Fibroblast of peridontal ligament (primary cell): ENCODE data around the gene EVI5.
A peak's percentile ranks its signal among the peaks of the same experiment; 100 is the strongest.
"Not testable (repeated sequence)": the region's sequence is repeated elsewhere in the genome, so short reads cannot be mapped to it uniquely, and the experiment has no call there.

Experiments
- DNase-seq: peaks from one replicate; pipeline ENCODE4 v3.0.0-alpha.2; 2010; ENCODE audit errors: extremely low read depth

Gene EVI5

DNA sequence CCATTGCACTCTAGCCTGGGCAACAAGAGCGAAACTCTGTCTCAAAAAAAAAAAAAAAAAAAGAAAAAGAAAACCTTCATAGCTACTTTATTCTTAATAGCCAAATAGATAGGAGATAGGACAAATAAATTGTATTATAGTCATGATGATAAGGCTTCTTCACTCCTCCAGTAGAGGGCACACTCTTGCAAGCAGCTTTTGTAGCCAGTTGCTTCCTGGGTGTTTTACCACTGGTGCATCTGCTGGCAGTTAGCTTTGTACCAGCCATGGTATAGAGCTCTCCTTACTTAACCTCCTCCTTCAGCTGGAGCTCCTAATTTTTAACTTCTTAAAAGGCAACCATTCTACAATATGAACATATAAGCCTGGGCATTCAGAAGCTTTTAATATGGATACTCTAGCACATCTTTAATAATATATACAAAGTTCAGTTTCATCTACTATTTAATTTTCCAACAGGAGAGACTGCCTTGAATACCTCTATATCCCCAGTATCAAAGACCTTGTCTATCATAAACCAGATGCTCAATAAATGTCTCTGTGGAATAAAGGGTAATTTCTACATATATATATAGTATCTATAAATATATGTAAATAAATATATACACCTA lies 35.8 kb downstream of the EVI5 start:
- peak; percentile 79 for DNase-seq

DNA sequence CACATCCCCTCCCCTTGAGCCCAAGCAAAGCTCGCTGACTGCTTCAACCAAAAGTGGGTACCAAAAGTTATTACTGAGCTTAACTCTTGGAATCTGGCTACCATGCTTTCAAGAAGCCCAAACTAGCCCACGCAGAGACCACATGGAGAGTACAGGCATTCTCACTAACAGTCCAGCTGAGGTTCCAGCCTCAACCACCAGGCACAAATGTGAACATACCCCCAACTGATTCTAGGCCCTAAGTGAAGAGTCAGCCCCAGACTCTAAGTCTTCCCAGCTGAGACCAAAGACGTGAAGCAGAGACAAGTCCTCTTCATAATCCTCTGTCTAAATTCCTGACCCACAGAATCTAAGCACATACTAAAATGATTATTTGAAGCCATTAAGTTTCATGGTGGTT lies 36.8 kb downstream of the EVI5 start:
- no peak for DNase-seq

DNA sequence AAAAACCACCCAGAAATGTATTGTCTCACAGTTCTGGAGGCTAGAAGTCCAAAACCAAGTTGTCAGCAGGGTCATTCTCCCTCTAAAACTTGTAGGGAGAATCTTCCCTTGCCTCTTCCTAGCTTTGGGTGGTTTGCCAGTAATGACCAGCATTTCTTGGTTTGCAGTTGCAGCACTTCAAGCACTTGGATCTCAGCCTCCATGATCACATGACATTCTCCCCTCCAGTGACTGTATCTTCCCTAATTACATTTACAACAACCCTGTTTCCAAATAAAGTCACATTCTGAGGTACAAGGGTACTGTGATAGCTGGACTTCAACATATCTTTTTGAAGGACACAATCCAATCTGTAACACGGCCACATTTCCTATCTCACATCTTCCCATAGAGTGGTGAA lies 37.2 kb downstream of the EVI5 start:
- peak; percentile 67 for DNase-seq

DNA sequence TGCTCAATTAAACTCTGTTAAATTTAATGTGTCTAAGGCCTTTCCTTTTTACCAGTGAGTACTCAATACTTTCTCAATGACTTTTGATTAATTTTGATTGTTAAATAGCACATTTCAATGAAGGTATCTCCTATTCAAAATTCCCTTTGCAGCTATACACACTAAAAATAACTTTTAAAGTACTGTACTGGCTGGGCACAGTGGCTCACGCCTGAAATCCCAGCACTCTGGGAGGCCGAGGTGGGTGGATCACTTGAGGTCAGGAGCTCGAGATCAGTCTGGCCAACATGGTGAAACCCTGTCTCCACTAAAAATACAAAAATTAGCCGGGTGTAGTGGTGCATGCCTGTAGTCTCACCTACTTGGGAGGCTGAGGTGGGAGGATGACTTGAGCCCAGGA lies 38.7 kb downstream of the EVI5 start:
- not testable (repeated sequence) for DNase-seq

GRCh38 chr1:92743221-92743620 lies 41.7 kb downstream of the EVI5 start:
- DNase-seq, result no peak

- DNase-seq, result no peak
Observed at GRCh38 chr1:92739669-92740524, 45.0 kb downstream of the EVI5 start.

DNA sequence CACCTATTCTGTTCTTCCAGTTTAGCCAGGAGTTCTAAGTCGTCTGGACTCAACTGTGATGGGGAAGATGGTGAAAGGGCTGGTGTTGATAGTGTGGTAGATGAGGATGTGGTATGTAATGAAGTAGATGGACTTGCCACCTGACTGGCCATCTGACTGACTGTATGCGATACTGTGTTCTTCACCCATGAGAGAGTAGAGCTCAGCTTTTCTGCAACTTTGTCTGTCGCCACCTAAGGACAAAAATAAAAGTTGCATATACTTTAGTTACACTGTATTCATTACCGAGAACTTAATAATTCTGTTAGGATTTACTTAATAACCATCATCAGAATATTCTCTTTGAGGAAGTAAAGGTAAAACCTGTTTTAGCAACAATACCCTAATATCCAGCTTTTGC lies 48.5 kb downstream of the EVI5 start:
- DNase-seq, result peak; percentile 26

DNA sequence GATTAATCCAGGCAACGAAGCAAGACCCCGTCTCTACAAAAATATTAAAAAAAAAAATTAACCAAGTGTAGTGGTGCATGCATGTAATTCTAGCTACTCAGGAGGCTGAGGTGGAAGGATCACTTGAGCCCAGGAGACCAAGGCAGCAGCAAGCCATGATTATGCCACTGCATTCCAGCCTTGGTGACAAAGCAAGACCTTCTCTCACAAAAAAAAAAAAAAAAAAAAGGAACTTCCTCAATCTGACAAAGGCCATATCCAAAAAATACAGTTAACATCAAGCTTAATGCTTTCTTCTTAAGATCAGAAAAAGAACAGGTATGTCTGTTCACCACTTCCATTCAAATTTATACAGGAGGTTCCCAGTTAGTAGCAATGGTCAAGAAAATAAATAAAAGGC lies 54.4 kb downstream of the EVI5 start:
- no peak for DNase-seq

GRCh38 chr1:92728697-92729096 lies 56.2 kb downstream of the EVI5 start:
- peak; percentile 34 for DNase-seq

- DNase-seq, result not testable (repeated sequence)
Observed at GRCh38 chr1:92723713-92724112, 61.2 kb downstream of the EVI5 start.

GRCh38 chr1:92721886-92722285 lies 63.0 kb downstream of the EVI5 start:
- no peak for DNase-seq

GRCh38 chr1:92721157-92721556 lies 63.8 kb downstream of the EVI5 start:
- not testable (repeated sequence) for DNase-seq

GRCh38 chr1:92715476-92715951 lies 69.4 kb downstream of the EVI5 start:
- DNase-seq, result not testable (repeated sequence)

DNA sequence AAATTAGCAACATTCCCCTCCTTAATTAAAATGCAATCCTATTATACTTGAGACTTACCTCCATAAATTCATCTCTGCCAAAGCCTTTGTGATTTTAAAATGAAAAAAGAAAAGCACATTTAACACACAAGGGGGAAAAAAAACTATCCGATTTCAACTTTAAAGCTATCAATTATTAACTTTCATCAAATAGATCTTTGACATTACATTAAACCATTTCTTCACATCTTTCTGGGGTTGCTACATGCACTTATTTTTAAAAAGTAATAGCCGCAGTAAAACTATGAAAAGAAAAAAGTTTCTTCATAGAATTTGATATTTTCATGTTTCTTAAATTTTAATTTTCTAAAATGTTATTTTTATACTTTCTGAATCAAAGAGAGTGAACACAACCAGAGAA lies 71.0 kb downstream of the EVI5 start:
- DNase-seq, result no peak

DNA sequence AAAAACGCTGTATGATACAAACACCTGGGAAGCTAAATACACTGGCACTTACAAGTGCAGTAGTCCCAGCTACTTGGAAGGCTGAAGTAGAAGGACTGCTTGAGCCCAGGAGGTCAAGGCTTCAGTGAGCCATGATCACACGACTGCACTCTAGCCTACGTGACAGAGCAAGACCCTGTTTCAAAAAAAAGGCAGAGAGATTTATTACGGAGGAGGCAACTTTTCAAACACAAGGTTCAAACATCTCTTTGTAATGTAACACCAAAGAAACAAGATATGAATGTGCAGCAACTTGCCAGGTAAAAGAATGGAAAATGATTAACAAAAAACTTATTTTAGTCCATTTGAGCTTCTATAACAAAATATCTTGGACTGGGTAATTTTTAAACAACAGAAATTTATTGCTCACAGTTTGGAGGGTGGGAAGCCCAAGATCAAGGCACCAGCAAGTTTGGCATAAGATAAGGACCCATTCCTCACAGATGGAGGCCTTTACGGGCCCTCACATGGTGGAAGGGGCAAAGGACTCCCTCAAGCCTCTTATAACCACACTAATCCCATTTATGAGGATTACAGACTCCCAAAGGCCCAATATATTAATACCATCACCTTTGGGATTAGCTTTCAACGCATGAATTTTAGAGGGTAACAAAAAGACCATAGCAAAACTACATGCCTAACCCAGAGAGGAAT lies 73.3 kb downstream of the EVI5 start:
- no peak for DNase-seq

DNA sequence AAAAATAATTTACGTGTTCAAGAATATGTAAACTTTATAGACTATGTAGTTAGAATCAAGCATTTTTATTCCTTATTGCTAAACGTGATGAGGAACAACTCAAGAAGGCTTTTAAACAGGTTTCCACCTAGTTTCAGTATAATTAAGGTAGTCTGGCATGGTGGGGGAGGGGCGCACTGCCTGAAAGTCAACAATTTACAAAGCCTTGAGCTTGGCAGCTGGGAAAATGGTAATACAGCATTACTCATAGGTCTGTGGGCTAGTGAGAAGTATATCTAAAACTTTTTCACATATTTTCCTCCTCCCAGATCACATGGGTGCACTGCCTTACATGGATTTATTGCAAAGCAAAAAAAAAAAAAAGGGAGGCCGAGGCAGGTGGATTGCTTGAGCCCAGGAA lies 75.2 kb downstream of the EVI5 start:
- peak; percentile 75 for DNase-seq

GRCh38 chr1:92708368-92708950 lies 76.4 kb downstream of the EVI5 start:
- DNase-seq, result peak; percentile 24

DNA sequence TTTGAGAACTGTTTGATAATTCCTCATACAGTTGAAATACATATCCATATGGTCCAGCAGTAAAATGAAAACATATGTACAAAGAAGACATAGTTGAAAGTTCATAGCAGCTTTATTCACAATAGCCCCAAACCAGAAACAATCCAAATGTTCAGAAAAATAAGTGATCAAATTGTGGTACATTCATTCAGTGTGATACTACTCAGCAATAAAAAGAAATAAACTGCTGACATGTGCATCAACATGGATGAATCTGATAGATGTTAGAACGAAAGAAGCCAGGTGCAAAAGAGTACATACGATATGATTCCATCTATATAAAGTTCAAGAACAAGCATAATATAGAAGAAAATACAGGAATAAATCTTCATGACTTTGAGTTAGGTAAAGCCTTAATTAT lies 77.2 kb downstream of the EVI5 start:
- DNase-seq, result no peak

GRCh38 chr1:92707292-92707691 lies 77.6 kb downstream of the EVI5 start:
- no peak for DNase-seq

DNA sequence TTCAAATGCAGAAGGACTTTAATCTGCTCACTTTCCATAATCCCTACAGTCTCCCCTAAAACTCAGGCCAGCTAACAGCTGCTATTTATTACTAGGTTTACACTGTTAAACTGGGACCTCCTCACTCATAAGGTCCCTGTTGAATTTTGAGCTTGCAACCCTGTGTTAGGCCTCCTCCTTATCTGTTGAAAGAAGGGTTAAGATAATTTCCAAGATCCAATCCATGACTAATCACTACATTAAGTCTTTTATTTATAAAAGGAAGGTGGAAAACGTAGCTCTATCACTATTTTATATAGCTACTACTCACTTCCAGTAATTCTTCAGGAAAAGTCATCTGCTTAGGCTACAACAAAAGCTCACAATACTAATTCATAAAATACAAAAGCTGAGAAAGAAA lies 79.5 kb downstream of the EVI5 start:
- DNase-seq, result no peak

DNA sequence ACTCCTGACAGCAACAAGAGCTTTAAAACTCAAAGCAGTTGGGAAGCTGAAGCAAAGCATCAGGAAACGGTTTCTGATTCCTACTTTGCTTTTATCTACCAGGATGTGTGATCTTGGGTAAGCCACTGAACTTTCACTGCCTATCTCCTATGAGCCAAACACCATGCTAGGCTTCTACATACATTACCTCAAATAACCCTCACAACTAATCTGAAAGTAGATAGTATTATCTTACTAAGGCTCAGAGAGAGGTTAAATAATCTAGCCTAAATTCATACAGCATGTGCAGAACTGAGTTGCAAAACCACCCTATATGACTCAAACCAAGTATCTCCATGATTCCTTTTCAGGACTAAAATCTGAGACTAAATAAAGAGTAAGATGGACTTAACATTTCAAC lies 83.8 kb downstream of the EVI5 start:
- peak; percentile 75 for DNase-seq

DNA sequence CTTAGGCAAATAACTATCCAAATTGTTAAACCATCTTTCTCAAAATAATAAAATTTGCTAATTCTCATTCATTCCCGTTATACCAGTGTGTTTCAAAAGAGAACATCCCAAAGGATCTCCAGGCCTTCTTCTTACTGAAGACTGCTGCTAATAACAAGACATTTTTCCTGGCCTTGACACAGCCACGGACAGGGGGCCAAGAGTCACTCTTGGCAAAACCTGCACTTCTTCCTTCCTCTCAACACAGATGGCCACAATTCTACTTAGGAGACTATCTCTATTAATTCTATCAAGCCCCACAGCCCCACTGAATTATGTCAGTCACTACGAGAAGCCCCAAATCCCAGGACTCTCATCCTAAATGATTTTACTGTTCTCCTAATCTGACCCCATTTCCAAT lies 86.0 kb downstream of the EVI5 start:
- no peak for DNase-seq
